GM21367 (cell line): ENCODE data around the gene RNF225.
"Not testable (repeated sequence)": the region's sequence is repeated elsewhere in the genome, so short reads cannot be mapped to it uniquely, and the experiment has no call there.

ENCODE experiments used
- ATAC-seq: cut with Tn5 transposase; IDR thresholded peaks from one replicate; pipeline ENCODE4 v1.9.1; 2021; ENCODE audit not compliant: unreplicated experiment

RNF225 gene

DNA sequence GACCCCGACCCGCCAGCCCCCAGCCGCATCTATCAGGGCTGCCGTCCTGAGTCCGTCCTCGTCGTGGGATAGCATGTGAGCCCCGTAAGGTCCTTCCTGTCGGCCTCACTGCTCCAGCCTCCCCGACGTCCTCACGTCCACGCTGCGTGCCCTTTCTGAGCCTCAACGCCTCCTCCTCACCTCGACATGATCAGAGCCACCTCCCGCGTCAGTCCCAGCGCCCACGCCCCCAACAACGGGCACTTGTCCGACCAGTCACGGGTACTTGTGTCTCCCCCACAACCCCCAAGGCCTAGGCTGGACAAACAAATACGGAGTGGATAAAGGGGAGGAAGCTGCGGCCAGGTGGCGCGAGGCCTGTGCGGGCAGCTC lies 33.6 kb upstream of the RNF225 start:
- no peak for ATAC-seq

DNA sequence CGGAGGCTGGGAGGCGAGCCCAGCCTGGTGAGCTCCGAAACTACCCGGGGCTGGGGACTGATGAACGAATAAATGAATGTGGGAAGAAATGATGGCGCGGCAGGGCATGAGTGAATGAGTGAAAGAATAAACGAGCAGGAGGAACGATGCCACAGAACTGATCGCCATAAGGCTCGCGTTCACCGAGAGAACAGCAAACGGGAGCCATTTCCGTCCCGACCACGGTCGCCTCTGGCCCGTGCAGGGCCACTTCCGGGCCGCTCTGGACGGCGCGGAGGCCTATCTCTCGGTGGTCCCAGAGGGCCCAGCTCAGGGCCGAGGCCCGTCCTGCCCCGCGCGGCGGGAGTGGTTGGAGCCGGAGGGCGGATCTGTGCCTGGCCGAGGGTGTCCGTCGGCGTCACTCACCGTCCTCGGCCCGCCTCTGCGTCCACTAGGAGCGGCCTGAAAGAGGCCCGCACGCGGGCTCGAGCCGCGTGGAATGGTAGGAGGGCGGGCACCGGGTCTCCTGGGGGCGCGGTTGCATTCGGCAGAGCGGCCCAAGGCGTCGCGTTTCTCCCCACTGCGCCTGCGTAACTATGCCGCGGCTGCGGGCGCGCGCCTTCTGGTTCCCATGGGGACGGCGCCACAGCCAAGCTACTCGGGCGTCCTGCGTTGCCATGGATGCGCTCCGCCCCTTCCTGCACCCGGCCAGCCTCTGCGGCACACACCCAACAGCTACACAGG lies 33.0 kb upstream of the RNF225 start, which contains the start of gene ZNF497:
Gene ZNF497 (minus strand): TSS at position 480 of the 723 bp plus-strand sequence. CDS start 5,116 bp downstream, outside the sequence.
- peak; percentile 79 for ATAC-seq

DNA sequence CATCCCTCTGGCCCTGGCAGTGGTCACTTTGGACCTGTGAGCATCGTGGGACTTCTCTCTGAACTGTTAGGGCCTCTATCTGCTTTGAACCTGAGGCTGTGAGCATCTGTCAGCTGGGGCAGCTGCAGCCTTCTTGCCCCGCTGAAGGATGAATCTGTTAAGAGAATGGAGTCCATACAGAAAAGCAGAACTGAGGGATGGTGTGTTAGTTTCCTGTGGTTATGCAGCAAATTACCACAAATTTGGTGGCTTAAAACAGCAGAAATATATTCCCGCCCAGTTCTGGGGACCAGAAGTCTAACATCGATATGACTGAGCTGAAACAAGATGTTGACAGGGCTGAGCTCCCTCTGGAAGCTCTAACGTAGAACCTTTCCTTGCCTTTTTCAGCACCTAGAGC lies 31.3 kb upstream of the RNF225 start:
- ATAC-seq = no peak

DNA sequence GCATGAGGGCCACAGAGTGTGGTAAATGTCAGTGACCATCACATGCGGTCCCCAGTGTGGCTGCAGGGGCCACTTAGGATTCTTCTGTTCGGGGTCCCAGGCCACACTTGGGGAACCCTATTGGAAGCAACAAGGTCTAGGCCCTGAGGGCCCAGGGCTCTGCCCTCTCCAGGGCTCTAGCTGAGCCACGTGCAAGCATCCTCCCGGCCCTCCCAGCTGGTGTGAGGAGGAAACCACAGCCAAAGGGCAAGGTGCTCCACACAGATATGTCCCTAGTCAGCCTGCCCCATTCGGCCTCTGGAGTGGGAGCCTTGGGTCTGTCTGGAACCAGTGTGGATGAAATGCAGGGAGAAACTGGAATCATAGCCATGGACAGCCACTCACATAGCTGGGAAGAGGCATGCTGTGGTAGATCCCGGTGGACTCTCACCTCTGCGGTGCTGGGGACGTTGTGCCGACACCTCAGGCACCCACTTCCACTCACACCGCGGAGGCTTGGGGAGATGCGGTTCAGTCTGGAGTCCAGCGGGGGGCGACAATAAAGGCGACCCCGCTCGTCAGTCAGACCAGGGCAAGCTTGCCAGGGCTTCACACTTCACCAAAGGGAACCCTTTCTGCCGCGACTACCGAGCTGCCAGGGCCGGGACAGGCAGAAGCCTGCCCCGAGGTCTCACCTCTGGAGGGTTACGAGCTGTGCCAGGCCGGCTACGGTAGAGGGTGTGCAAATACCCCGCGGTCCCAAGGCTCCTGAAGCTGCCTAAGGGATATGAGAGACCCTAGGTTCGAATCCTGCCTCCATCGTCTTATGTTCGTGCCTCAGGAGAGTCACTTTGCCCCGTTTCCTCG lies 28.6 kb upstream of the RNF225 start:
- ATAC-seq = no peak

DNA sequence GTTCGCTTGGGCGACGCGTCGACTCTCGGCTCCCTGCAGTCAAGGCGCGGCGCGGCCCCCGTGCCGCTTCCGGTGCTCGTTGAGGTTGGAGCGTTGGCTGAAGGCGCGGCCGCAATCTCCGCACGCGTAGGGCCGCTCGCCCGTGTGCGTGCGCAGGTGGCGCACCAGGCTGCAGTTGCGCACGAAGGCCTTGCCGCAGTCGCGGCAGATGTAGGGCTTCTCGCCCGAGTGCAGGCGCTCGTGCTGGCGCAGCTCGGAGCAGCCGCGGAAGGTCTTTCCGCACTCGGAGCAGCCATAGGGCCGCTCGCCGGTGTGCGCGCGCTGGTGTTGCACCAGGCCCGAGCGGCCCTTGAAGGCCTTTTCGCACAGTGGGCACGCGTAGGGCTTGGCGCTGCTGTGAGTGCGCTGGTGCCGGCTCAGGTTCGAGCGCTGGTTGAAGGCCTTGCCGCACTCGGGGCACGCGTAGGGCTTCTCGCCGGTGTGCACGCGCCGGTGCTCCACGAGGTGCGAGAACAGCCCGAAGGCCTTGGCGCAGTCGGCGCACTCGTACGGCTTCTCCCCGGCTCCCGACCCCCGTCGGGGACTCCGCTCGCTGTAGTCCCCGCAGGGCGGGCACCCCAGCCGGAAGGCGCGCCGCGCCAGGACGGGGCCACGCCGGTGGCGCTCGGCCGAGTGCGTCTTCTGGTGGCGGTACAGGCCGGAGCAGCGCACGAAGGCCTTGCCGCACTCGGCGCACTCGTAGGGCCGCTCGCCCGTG lies 27.6 kb upstream of the RNF225 start:
- no peak for ATAC-seq

DNA sequence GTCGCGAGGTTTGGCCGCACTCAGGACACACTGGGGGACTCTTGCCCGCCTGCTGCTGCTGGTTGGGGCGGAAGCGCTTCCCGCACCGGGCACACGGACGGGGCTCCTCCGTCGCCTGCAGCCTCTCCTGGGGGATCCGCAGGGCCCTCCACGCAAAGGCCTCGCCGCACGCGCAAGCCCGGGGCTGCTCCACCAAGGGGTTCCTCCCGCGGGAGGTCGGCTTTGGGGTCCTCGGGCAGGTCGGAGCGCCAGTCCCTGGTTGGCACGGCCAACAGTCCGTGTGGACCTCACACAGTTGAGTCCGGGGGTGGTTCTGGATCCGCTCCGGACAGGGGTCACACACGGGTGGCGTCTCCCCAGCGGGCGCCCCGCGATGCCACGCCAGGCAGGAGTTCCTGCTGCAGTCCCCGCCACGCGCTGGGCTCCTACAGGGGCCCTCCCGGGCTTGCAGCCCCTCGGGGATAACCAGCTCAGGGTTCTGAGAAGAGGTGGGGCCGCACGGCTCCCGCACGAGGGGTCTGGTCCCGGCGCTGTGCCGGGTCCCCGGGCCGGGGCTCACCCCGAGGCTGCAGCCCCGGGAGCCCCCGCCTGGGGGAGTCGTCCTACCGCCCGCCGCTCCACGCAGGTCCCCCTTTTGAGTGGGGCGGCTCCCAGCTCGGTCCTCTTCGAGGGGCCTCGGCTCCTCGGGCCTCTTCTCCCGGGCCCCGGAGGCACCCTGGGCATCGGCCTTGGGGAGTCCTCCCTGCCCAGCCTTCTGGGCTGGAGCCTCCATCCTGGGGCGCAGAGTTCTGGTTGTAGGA lies 26.7 kb upstream of the RNF225 start:
- ATAC-seq = no peak

DNA sequence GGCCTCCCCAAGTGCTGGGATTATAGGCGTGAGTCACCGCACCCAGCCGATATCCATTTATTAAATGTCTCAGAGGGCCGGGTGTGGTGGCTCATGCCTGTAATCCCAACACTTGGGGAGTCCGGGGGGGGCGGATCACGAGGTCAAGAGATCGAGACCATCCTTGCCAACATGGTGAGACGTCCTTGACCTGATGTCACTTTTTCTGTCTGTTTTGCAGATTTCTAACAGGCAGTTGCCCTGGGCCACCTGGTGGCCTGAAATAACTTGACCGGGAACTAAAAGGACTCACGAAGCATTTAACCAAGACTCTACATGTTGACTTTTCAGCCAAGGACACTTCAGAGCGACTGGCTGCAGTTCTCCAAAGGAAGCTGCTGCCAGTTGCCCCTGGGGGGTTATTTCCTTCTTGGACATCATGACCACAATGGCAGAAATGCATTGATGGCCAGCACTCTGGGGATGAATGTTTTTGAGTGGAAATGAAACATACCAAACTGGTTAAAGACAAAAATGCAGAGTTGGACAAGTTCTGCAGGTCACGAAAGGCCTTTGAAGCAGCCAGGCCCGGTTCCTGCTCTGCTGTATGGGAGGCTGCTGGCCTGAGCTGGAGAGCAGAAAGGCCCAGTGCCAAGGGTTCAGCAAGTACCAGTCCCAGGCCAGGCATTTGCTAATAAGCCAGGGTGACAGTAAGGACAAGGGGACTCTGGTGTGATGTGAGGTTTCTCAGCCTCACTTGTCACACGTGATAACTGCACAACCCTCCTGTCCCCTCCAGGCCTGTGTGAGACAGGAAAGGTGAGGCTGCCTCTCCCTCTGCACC lies 22.9 kb upstream of the RNF225 start:
- ATAC-seq = no peak

DNA sequence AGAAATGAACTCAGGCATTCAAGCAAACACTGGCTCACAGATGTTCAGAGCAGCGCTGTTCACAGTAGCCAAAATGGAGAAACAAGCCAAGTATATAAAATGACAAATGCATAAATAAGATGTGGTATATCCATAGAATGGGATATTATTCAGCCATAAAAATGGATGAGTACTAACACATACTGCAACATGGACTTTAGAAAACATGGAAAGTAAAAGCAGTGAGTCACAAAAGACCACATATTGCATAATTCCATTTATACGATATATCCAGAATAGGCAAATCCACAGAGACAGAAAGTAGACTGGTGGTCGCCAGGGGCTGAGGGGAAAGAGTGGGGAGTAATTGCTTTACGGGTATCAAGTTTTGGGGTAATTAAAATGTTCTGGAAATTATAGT lies 21.3 kb upstream of the RNF225 start:
- ATAC-seq = no peak

DNA sequence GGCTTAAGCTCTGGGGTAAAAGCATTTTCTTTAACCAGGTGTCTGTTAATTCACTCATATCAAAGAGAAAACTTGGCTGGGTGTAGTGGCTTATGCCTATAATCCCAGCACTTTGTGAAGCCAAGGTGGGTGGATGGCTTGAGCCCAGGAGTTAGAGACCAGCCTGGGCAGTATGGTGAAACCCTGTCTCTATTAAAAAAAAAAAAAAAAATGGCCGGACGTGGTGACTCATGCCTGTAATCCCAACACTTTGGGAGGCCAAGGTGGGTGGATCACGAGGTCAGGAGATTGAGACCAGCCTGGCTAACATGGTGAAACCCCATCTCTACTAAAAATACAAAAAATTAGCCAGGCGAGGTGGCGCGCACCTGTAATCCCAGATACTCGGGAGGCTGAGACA lies 18.7 kb upstream of the RNF225 start:
- ATAC-seq = not testable (repeated sequence)

DNA sequence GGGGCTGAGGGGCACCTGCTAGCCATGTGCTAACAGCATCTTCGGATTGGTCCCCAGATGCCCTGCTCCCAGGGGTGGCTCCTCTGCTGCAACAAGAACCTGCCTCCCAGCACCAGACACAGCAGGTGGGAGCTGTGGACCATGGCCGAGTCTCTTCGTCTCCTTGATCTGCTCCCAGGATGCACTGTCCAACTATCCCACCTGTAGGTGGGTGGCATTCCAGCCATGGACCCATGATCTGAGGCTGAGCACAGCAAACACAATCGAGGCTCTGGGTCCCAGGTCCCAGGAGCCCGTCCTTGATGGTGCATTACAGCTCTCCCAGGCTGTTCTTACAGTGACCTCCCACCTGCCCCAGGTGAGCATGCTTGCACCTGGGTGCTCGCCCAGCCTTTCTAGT lies 16.2 kb upstream of the RNF225 start:
- ATAC-seq = no peak

DNA sequence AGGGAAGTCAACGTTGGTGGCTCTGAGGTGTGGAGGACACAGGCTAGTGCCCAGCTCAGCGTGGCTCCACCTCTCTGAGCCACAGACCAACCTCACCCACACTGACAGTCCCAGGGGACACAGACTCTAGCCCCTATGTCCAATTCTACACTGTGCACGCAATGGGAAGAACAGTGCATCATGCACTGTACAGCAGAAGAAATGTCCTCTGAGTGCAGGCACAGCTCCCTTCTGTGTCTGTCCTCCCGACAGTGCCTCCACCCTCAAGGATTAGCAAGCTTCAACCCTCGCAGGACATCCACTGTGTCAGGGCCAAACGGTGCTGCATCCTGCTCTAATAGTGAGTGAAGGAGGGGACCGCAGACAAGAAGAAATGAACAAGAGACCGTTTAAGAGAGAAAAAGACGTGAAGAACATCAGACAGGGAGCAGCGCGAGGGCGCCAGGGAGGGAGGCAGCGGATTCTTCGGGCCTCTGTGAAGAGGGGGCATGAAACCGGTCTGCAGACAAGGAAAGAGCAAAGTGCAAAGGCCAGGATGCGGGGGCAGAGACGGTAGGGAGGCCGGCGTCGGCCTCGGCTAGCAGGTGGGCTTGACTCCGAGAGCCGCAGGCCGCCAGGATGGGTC lies 15.3 kb upstream of the RNF225 start:
- ATAC-seq = no peak

DNA sequence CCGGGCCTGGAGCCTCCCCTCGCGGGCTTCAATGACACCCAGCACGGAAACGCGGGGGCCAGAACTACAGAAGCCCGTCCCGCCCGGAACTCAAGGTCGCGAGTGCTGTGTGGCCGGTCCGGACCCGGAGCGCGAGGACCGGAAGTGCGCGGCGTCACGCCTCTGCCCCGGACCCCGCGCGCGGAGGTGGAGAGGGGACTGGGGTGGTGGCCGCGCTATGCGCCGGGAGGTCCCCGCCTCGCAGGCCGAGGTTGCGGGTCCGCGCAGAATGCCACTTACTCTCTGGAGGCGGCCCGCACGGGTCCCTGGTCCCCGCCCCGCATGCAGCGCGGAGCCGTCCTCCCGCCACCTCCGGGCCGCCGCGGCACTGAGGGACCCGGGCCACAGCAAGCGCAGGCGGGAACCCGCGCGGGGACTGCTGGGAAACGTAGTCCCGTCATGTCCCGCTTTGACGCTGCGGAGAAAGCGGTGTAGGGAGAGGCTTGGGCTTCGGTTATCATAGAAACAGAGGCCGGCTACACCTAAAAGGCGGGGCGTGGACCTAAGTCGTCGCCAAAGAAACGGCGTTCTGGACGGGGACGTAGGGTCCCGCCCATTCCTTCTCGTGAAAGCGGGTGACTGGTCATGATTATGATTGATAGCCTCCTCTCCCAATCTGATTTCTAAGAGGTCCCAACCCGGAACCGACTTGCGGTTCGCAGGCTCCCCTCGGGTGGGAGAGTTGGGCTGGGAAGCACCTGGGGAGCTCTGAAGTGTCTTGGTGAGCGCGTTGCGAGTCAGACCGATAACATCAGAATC lies 14.6 kb upstream of the RNF225 start, which contains the start of gene ZNF837:
Gene ZNF837 (minus strand): TSS at position 369 of the 798 bp plus-strand sequence. CDS start 11,698 bp downstream, outside the sequence.
- peak; percentile 68 for ATAC-seq

DNA sequence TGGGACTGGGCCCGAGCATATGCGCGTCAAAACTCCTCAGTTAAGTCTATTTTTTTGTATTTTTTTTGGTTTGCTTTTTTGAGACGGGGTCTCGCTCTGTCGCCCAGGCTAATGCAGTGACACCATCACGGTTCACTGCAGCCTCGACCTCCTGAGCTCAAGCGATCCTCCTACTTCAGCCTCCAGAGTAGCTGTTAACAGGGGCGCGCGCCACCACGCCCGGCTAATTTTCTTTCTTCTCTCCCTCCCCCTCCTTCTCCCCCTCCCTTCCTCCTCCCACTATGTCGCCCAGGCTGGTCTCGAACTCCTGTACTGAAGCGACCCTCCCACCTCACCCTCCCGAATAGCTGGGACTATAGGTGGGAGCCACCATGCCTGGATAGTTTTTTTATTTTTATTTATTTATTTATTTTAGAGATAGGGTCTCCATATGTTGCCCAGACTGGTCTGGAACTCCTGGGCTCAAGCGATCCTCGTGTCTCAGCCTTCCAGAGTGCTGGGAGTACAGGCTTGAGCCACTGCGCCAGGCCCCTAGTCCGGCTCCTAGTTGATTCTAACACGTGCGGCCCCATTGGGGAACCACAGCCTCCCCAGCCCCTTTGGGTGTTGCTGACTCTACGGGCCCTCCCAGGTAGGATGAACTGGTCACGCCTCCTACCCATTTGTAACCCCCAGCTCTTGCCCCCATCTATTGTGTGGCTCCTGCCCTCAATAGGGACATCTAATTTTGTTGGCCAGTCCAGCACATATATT lies 13.8 kb upstream of the RNF225 start:
- no peak for ATAC-seq

DNA sequence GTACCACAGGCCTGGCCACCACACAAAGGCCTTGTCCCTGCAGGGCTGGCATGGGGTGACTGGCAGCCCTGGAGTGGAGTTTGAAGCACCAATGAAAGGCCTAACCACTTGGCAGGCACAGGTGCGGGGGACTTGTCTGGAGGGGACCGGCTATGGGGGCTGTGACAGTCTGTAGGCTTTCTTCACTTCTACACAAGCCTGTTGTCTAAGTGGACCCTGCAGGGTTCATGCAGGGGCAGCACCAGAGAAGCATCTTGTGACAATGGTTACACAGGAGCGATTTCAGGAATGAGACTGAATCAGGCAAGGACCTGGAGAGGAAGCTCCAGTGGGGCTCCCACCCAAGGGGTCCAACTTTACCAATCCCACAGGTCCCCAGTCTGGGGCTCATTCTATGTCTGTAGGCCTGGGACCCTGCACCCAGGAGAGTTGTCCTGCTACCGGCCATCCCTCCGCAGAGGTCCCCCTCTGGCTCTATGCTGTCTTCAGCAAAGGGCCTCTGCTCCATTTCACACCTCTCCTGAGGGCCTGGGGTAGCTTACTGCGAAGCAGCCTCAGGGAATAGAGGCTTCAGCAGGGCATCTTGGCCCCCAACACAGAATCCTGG lies 12.4 kb upstream of the RNF225 start:
- no peak for ATAC-seq

DNA sequence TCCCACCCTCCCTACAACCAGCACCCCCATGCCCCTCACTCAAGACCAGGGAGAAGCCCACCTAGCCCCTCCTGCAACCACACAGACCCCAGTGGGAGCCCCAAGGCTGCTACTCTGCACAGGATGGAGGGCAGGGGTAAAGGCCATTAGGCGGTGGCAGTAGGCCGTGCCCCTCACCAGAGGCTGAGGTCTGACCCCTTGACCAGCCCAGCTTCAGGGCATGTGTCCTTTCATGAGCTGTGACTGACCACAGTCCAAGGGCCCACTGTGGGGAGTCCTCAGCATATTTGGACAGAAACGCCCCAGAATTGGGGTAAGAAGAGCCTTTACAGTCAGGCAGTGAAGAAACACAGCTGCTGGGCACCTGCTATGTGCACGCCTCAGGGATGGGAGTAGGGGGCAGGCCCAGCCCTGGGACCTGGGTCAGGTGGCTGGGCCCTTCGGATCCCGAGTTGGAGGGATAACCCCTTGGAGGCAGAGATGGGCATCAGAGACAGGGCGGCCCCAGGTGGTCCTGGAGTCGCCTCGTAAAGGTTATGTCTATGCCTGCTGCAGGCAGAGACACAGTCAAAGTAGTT lies 10.1 kb upstream of the RNF225 start:
- ATAC-seq = no peak

DNA sequence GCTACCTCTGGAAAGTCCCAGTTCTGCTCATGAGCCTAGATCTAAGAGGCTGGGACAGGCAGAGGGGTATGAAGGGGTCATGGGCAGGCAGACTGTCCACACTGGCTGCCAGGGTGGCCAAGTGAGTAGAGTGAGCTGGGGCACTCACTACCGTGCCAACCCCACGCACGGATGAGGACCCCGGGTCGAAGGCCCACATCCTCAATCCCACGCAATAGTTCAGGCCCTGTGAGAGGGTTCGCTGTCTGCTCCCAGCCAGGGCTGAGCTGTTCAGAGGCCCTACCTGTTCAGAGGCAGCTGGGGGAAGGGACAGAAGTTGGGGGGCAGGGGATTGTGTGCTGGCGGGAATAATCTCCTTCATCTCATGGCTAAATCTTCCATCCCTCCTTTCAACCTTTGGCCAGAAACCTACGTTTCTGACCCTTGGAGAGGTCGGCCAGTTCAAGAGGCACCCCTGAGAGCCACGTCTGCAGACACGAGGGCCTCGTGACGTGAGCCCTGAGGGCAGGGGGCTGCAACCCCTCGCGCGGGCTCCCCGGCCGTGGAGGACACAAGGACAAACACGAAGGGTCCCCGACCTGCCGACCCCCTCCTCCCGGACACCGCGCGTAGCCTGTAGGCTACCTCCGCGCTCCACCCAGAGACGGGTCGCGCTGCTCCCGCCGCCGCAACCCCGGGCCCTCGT lies 9.4 kb upstream of the RNF225 start:
- peak; percentile 3 for ATAC-seq
